A673 (cell line): ENCODE results near the gene RABGEF1. TPM values are rescaled to one million over a fixed set of nuclear protein-coding genes. Genes with fewer than 3 reads are reported as not detected.
"Not testable (repeated sequence)": the region's sequence is repeated elsewhere in the genome, so short reads cannot be mapped to it uniquely, and the experiment has no call there.

Experiments
- BruUV-seq: library from RNA; stranded (reverse); fragments of 400-500 nt; replicated peaks from 2 replicates; lab custom pipeline; 2021; lab: Mats Ljungman, UMichigan
- CTCF ChIA-PET: fragments of 300-600 bp; sonication (Branson Sonifier 250); formaldehyde crosslinking; loops from one replicate; lab custom pipeline; 2022; ENCODE audit warnings: antibody characterized with exemption; lab: Charles Lee
- POLR2A ChIA-PET: fragments of 300-600 bp; sonication (Branson Sonifier 250); formaldehyde crosslinking; loops from one replicate; lab custom pipeline; 2022; ENCODE audit warnings: antibody characterized with exemption; ENCODE audit not compliant: low non-redundant PET; lab: Charles Lee
- DNase-seq: peaks from one replicate; pipeline ENCODE4 v3.0.0-alpha.2; 2015; ENCODE audit warnings: low spot score
- H3K27ac ChIP-seq: fragments of 200-600 bp; sonication (generic); 2 replicates; pipeline ENCODE4 v1.5.1; 2016; ENCODE audit warnings: mixed run types, low read depth, mild to moderate bottlenecking, mixed read lengths, antibody characterized with exemption, low read length; ENCODE audit not compliant: poor library complexity, severe bottlenecking
- H3K27me3 ChIP-seq: fragments of 200-600 bp; sonication (generic); replicated peaks from 2 replicates; pipeline ENCODE4 v1.6.1; 2017; ENCODE audit warnings: mixed run types, low read depth, mild to moderate bottlenecking, mixed read lengths, antibody characterized with exemption, low read length; ENCODE audit not compliant: insufficient read depth, poor library complexity
- H3K36me3 ChIP-seq: fragments of 200-600 bp; sonication (generic); 2 replicates; pipeline ENCODE4 v1.6.1; 2016; ENCODE audit warnings: mixed run types, mild to moderate bottlenecking, mixed read lengths, antibody characterized with exemption, low read length; ENCODE audit not compliant: insufficient read depth, poor library complexity, severe bottlenecking
- H3K4me1 ChIP-seq: fragments of 200-600 bp; sonication (generic); 2 replicates; pipeline ENCODE4 v1.6.1; 2017; ENCODE audit warnings: mixed run types, mild to moderate bottlenecking, mixed read lengths, antibody characterized with exemption, low read length; ENCODE audit not compliant: insufficient read depth, poor library complexity, severe bottlenecking
- H3K4me3 ChIP-seq: fragments of 200-600 bp; sonication (generic); 2 replicates; pipeline ENCODE4 v1.5.1; 2016; ENCODE audit warnings: low read depth, mixed run types, mild to moderate bottlenecking, mixed read lengths, low read length; ENCODE audit not compliant: poor library complexity, severe bottlenecking
- H3K9me3 ChIP-seq: fragments of 200-600 bp; sonication (generic); 2 replicates; pipeline ENCODE4 v1.6.1; 2016; ENCODE audit warnings: mixed run types, low read depth, mild to moderate bottlenecking, mixed read lengths, antibody characterized with exemption, low read length; ENCODE audit not compliant: poor library complexity, severe bottlenecking
- EZH2 ChIP-seq: fragments of 200-600 bp; sonication (generic); IDR thresholded peaks from 2 replicates; pipeline ENCODE4 v1.6.1; 2017; ENCODE audit warnings: borderline replicate concordance, low read depth, mild to moderate bottlenecking, mixed read lengths, antibody characterized with exemption, low read length; ENCODE audit not compliant: poor library complexity, severe bottlenecking
- intact Hi-C: fragments of 100-400 bp; cut with micrococcal nuclease; formaldehyde crosslinking; loops from one replicate; pipeline ENCODE4 v1.10.0; 2022; ENCODE audit not compliant: unreplicated experiment
- total RNA-seq: library from RNA; stranded (reverse); gene quantifications from 2 replicates; pipeline ENCODE4 v1.2.3, GENCODE V29; 2021
- TF ChIP-seq, protein P1 (sequence below): fragments of 300-800, 200-600 bp; sonication (generic); conservative IDR thresholded peaks from 2 replicates; pipeline ENCODE4 v1.5.1; 2017; ENCODE audit warnings: low read depth, mild to moderate bottlenecking, antibody characterized with exemption, low read length, moderate library complexity, mixed read lengths

RABGEF1 gene
- total RNA-seq, 1 experiment from 2014 or later = 20.0 TPM

DNA sequence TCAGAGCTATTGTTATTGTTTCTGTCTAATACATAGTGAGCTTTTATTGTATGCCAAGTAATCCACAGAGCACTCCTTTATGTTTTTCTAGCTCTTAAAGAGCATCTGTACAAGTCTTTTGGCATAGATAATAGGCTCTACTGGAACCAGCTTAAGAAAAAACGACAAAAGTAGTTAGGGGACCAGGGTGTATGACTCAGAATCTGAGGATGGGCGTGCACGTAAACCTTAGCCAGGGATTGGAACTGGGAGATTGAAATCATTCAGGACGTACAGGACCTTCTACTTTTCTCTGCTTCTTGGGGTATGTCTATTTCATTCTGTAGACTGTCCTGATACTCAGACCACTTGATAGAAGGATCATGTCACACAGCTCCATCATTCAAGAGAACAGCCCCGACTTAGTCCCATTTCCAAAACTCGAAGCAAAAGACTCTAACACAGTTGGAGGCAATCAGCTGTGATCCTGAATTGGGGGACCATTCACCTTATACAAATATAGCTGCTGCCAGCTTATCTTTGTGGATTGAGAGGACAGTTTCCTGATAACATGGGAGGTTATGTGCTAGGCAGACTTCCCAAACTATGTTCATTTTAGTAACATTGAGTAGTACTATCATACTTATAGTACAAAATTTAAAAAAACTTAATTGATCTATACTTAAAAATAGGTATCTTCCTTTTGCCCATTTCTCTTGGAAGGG lies 24.9 kb downstream of the RABGEF1 start:
- intact Hi-C loops, H3K36me3 ChIP-seq, H3K4me3 ChIP-seq, DNase-seq, H3K27me3 ChIP-seq, H3K27ac ChIP-seq, H3K9me3 ChIP-seq, BruUV-seq, CTCF ChIA-PET, POLR2A ChIA-PET, H3K4me1 ChIP-seq: not testable (repeated sequence)

DNA sequence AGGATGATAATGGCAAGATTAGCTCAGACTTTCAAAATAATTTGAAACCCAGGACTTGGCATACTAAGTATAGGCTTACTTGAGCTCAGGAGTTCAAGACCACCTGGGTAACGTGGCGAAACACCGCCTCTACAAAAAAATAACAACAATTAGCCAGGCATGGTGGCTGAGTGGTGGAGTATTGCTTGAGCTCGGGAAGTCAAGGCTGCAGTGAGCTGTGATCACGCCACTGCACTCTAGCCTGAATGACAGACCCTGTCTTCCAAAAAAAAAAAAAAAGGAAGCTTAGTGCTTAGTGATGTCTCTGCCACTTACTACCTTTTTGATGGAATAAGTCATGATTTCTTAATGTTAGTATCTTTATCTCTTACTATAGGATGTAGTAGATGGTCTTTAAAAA lies 25.5 kb downstream of the RABGEF1 start:
- BruUV-seq = no TSS peak
- no peak overlapping the region for H3K27ac ChIP-seq
- H3K9me3 ChIP-seq = no peaks in the 10 kb centered on the region
- POLR2A ChIA-PET = no interaction called here
- CTCF ChIA-PET = no interaction called here
- DNase-seq = no peak
- H3K4me1 ChIP-seq = no peaks in the 10 kb centered on the region
- no peaks in the 10 kb centered on the region for H3K36me3 ChIP-seq
- TF ChIP-seq EZH2 = no peak
- TF ChIP-seq, protein P1, sequence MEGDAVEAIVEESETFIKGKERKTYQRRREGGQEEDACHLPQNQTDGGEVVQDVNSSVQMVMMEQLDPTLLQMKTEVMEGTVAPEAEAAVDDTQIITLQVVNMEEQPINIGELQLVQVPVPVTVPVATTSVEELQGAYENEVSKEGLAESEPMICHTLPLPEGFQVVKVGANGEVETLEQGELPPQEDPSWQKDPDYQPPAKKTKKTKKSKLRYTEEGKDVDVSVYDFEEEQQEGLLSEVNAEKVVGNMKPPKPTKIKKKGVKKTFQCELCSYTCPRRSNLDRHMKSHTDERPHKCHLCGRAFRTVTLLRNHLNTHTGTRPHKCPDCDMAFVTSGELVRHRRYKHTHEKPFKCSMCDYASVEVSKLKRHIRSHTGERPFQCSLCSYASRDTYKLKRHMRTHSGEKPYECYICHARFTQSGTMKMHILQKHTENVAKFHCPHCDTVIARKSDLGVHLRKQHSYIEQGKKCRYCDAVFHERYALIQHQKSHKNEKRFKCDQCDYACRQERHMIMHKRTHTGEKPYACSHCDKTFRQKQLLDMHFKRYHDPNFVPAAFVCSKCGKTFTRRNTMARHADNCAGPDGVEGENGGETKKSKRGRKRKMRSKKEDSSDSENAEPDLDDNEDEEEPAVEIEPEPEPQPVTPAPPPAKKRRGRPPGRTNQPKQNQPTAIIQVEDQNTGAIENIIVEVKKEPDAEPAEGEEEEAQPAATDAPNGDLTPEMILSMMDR = no peak
- intact Hi-C loops = no loop called here
- no peaks in the 10 kb centered on the region for H3K27me3 ChIP-seq
- H3K4me3 ChIP-seq = no peak overlapping the region

DNA sequence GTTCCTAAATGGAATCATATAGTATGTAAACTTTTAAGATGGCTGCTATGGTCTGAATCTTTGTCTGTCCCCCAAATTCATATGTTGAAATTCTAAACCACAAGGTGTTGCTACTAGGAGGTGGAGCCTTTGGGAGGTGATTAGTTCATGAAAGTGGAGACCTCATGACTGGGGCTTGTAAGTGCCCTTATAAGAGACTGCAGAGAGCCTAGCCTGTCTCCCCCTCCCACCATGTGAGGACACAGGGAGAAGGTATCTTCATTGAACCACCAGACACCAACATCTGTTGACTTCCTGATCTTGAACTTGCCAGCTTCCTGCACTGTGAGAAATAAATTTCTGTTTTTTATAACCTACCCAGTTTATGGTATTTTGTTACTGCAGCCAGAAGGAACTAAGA lies 27.0 kb downstream of the RABGEF1 start:
- H3K4me1 ChIP-seq, H3K36me3 ChIP-seq, H3K9me3 ChIP-seq, POLR2A ChIA-PET, BruUV-seq, H3K27me3 ChIP-seq, H3K4me3 ChIP-seq, H3K27ac ChIP-seq, DNase-seq, CTCF ChIA-PET, intact Hi-C loops: not testable (repeated sequence)

DNA sequence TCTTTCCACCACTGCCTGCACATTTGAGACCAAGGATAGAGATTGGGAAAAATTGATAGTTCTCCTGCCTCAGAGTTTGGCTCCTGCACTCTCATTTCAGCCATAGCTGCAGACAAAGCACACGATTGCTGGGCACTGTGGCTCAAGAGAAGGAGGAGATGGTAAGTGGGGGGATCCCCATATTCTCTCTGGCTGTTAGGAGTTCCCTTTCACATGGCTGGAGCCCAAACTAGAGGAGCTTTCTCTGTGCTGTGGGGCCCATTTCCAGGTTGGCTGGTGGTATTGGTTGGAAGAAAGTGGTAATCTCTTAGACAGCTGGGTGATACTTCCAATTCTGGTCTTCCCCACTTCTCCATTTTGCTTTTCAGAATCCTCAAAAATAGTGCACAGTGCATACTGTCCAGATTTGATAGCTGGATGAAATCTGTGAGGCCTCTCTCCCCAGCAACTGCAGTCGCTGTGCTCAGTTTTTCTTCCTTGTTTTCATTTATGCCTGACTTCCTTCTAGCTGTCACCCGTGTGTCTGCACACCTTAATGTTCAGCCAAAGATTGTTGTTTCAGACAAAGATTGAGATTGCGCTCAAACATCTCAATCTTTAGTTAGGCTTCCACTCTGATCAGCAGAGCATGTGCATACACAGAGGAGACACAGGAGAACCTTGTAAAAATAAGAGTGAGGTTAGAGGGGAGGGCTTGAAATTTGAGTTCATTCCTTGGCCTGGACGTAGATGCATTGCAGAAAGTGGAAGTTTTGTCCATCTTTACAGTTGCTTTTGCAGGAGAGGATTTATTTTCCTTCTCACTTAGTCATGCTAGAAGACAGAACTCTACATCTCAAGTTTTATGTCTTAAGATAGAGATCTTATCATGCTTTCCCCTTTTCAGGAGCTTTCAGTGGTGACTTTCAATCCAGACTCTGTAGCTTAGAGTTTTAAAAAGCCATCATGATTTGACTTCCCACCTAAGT lies 28.6 kb downstream of the RABGEF1 start:
- Histone ChIP-seq H3K9me3 (no peaks in the 10 kb centered on the region), H3K36me3 (no peaks in the 10 kb centered on the region), H3K27me3 (no peaks in the 10 kb centered on the region), H3K4me1 (no peaks in the 10 kb centered on the region), H3K27ac (no peak overlapping the region), H3K4me3 (no peak overlapping the region)
- no peak for DNase-seq
- BruUV-seq = no TSS peak
- CTCF ChIA-PET = no interaction called here
- TF ChIP-seq, protein P1 = no peak
- TF ChIP-seq EZH2 = no peak
- intact Hi-C loops = no loop called here
- POLR2A ChIA-PET = interaction anchor here (0.6 kb wide), 1 partner anchor 705 kb away, joined by 3 read pairs; no protein-coding TSS in a partner anchor
